Fibroblast of gingiva (primary cell): ENCODE measurements around the gene NT5C3A.
"Not testable (repeated sequence)": the region's sequence is repeated elsewhere in the genome, so short reads cannot be mapped to it uniquely, and the experiment has no call there.

Experiments
- DNase-seq: peaks from one replicate; pipeline ENCODE4 v3.0.0-alpha.2; 2011; ENCODE audit warnings: low read depth

The NT5C3A gene

DNA sequence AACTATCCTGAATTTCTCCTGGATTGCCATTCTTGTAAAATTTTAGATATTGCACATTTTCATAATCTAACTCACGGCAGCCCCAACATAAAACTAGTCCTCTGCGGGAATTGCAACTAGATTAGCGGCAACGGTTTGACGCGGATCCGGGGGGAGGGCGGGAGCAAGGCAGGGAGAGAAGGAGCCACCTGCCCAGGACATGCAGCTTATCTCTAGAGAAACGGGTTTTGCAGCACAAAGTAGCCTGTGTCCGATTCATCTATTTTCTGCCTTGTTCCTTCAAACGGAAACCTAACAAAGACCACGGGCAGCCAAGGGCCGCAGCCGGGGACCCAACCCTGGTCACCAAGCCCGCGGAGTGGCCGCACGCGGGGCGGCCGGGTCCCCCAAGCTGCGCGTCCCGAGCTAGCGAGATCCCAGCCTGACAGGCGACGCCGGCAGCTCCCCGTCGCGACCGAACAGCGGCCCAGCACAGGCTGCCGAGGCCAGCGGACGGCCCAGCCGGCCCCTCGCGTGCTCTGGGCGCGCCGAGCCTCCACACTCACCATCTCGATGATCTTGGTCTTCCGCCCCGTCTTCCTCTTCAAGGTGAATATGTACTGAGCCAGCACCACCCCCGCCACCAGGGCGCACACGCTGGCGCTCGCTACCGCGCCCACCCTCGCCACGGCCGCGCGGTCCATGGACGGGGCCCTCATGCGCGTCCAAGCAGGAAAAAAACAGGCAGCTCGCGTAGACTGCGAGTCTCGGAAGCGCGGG, at the start of gene NT5C3A:
Gene NT5C3A (minus strand): TSS at position 754 of the 759 bp plus-strand sequence. CDS start 71 bp downstream, at position 683.
- no peak for DNase-seq

DNA sequence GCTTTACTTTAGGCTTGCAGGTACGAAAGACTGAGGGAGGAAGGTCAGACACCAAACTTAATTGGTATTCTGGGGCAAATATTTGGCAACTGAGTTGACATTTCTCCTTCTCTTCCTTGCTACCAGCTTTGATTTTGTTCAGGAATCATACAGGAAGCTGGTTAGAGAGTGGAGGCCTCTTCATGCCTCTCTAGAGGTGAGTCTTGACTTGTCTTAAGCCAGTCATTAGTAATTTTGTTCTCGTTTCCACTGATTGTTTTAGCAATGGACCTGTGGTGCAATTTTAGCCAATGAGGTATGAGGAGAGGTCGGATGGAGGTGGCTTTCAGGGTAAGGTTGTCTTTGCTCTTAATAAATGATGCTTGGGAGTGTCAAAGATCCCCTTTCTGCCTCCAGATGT, 49.0 kb upstream of the NT5C3A start:
- DNase-seq = no peak

DNA sequence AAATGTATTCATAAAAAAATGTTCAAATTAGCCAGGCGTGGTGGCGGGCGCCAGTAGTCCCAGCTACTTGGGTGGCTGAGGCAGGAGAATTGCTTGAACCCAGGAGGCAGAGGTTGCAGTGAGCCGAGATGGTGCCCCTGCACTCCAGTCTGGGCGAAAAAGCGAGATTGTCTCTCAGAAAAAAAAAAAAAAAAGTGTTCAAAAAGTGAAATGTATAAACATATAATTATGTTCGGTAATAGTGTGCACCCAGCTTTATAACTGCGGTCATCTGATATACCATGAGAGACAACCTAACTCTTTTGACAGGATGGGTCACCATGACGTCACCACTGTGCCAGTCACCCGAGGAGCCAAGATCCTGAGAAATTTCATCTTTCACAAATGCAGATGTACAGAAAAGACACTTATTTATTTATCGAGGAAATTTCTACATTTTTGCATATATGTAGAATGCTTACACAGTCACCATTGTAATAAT, 47.2 kb upstream of the NT5C3A start:
- no peak for DNase-seq

DNA sequence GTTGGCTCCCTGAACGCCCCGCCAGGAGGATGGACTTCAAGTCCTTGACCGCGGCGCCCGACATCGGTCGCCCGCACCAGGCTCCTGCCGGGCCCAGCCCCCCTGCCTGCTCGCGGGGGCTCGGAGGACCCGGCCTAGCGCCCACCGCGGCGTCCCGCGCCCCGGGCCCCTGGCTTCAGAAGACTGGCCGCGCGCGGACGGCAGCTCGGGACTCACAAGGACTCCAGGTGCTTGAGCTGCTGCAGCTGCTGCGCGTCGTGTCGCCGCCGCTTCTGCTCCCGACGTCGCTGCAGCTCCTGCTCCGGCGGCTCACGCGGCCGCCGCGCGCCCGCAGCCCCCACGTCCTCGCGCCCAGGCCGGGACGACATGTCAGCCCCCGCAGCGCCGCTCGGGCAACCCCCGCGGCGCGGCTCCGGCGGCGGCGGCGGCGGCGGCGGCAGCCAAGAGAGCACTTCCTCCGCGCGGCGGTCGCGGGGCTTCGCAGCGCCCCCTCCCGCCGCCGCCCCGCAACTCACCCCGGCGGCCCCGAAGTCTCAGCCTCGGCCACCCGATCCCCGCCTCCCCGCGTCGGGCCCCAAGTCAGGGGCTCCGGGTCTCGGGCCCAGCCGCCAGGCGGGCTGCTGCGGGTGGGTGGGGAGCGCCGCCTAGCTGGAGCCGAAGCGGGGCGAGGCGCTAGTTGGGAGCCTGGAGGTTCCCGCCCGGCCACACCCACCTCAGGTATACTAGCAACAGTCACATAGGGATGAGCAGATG, 46.6 kb upstream of the NT5C3A start, which contains the start of gene RP9:
Gene RP9 (minus strand): TSS at position 400 of the 753 bp plus-strand sequence. CDS start 32 bp downstream, at position 368.
- DNase-seq = peak; percentile 52

DNA sequence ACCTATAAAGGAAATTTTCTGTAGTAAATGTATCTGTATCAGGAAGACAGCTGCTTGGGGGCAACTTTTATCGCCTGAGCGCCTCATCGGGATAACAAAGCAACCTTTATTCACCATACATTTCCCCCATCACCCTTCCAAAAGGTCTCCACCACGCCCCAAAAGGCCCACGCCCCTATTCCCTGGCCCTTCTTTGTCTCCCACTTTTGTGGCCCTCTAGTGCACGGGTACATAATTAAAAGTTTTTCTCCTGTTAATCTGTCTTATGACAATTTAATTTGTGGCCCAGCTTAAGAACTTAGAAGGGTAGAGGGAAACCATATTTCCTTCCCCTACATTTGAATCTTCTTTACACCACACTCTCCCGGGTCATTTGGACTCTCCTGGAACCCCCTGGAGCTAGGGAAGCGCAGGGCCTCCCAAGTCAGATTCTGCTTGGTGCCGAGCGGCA, 46.0 kb upstream of the NT5C3A start:
- DNase-seq = no peak

DNA sequence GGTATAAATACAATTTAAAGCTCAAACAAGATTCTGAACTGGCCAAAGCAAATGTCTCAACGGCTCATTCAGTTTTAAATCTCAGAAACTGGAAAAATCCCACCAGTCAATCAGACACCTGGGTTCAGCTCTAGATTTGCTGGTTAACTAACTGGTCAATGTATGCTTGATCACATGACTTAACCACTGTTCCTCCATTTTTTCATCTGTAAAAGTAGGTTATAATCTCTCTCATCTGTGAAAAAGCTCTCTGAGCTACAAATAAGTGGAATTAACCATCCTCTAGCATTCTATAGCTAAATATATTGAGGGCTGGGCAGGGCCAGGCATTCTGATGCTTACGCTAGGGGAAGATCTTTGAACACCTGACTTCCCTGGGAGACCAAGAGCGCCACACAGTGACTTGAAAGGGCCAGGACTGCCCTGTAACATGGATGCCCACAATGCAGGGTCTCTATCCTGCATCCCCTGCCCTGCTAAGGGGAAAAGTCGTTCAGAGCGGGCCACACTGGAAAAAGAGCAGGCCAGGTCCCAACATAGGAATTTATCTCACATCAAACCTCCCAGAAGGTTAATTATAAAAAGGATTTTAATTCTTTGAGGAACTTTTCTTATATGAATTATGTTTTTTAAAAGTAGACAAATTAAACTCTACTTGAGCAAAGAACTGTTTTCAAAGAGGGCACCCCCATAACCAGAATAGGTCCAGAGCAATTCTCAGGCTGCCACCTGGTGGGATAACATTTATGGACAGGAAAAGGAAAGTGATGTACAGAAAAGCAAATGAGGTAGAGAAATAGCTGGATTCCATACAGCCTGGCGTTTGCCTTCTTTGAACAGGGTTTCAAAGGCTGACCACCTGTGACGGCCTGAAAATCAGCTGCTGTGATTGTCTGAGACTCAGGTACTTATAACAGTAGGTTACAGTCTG, 44.8 kb upstream of the NT5C3A start:
- DNase-seq = peak; percentile 22

DNA sequence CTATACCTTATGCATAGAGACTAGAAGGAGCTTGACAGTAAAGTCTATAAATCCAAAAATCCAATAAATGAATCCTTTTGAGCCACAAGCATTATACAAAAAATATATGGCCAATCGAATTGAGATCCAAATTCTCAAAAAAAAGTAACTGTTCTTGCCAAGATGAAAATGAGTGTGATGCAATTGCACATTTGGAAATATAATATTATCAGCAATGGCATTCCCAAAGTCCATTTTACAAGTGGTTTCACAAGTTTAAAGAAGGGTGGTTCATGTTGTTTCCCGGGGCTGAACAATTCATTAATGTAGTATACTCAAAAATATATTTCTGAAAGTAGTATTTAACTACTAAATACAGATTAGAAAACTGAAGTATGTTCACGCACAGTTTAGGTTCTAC, 39.3 kb upstream of the NT5C3A start:
- DNase-seq = peak; percentile 33

DNA sequence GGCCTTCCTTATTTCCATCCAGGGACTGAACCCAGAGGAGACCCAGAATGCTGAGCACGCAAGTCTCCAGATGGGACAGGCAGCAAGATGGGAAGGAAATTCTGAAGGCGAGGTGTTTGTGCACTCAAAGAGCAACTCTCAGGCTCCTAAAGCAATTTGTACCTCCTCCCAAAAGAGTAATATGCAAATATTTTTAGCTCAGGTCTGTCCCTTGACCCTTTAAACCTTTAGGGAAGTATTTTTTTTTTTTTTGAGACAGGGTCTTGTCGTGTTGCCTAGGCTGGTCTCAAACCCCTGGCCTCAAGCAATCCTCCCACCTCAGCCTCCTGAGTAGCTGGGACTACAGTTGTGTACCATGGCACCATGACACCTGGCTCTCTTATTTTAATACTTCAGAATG, 38.2 kb upstream of the NT5C3A start:
- DNase-seq = no peak

DNA sequence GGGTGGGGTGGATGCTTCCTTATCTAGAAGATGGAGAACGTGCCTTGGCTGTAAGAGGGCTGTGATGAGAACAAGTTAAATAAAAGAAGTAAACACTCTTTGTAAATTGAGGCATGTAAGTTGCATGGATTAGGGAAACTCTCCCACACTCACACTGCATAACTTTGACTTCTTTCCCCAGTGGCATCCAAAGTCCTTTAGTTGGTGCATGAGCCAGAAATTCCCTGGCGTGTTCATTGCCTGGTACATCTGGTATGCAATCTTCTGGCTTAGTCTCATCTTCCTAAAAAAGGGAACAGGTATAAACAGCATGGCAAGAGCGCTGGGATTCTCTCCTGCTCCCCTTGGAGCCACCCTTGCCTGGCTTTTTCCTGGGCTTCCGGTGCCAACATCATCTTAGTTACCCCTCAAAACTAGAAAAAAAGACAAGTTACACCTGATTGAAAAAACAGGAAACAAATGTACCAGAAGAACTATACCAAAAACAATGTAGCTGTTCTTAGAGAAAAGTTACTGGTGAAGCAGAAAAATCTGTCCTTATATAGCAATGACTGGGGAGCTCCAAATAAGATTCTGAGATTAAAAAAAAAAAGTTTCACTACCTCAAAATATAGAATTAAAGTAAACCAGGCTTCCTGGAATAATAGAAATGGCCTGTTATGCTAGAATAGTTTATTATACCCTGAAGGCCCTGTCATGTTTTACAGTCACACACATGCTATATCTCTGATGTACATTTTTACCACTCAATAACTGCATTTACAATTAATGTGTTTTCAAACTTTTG, 36.8 kb upstream of the NT5C3A start:
- DNase-seq = no peak

DNA sequence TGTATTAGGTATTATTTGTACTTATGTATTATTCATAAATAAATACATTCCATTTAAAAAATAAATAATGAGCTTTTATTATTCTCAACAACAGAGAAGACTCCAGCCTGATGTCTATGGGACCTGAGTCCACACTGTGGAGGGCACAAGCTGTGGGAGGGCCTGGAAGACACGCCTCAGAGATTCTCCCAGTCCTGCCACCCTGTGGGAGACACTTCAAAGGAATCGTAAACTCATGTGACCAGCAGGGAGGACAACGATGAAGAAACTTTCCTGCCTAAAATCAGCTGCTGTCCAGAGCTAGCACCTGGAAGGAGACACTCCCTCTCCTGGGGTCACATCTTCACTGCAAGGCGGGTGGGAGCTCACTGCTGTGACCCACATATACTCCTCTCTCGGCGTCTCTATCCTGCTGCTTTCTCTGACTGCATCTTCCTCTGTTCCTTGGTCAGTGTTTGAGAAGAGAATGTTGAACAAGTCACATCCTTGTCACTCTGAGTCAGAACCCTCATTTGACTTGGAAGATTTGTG, 32.2 kb upstream of the NT5C3A start:
- not testable (repeated sequence) for DNase-seq

DNA sequence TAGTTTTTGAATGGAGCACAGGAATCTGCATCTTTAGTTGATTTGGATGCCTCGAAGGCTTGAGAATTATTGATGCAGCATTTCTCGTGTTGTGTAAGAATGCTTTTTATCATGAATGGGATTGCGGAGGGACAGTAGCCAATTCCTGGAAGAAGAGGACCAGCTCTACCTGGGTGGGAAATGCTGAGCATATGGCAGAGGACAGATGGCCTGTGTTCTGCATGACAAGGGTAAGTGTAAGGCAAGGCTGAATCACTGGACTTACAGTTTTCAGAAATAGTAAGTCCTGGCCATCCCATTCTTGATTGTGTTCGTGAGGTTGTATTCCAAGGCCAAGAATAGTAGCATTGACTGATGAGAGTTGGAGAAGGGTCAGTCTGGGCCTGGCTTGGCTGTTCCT, 30.7 kb upstream of the NT5C3A start:
- no peak for DNase-seq

DNA sequence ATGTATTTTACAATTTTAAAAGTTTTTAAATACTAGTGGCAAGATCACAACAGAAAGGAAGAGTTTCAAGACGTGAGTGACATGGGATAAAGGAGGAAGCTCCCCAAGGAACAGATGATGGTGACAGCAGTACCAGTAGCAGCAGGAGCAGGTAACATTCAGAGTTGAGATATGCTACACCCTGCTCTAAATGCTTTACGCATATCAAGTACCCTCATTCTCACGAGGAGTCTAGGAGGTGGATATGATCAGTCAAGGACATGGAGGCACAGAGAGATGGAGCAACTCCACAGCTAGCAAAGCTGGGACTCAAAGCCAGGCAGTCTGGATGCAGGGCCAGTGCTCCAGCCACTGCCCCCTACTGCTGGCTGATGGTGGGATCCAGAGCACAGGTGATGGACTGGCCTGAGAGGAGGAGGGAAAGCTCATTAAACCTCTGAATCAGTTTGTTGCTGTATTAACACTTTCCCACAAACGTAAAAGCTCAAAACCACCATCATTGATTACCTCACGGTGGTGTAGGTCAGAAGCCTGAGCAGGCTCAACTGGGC, 29.1 kb upstream of the NT5C3A start:
- DNase-seq = no peak

DNA sequence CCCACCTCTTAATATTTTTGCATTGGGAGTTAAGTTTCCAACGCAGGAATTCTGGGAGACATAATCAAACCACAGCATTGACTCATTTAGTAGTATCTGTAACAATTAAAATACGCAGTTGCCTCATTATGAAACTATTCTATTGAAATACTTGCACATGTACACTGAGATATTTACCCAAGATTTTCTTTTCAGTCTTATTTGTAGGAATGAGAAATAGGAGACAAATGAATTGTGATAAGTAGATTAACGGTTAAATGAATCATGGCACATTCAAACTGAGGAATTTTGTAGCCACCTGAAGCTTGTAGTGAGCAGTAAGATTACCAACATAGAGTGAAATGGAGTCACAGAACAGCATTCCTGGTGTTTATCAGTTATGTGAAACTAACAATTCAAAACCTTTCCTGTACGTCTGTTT, 28.5 kb upstream of the NT5C3A start:
- DNase-seq = peak; percentile 12

DNA sequence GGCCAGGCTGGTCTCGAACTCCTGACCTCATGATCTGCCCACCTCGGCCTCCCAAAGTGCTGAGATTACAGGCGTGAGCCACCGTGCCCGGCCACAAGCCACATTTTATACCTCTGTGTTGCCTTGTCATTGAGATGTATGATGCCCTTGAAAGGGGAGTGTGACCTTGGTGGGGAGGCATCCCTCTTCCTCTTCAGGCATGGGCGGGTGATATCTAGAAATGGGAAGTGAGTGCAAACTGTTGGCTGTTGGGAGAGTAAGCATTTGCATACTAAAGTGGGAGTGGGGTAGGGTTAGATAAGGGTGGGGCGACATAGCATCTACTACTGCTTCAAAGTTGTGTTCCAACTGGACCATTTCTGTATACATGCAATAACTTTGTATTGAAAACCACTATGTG, 26.6 kb upstream of the NT5C3A start:
- DNase-seq = no peak

DNA sequence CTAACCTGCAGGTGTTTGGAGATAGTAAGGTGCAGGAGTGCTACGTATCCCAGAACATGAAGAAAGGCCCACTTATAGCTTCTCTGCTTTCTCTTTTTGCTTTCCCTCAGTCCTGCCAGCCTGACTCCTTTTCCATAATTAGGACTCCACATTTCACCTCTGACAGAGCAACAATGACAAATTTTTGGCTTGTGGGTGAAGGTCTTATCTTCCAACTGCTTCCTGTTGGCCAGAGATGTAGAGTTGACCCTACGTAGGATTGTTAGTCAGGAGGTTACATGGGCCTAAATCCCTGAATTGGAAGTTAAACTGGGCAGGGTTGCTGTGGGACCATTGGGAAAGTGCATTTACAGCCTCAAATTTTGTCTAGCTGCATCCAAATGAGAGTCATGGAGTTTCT, 25.3 kb upstream of the NT5C3A start:
- DNase-seq = no peak

DNA sequence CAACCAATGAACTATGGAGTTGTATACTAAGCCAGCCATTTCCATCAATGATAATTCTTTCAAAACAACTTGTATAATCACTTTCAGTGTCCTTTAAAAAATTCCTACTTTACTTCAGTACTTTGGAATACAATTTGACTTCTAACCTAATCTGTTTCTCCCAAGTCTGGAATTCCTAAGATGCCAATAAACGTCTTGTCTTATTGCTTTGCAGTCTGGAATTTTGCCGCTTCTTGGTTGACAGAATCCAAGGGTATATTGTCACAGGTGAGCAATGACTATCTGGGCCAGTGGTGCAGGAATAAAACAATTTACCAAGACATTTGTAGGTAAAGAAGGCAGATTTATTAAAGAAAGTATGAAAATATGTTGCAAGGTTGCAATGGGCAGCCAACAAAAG, 24.8 kb upstream of the NT5C3A start:
- DNase-seq = no peak

DNA sequence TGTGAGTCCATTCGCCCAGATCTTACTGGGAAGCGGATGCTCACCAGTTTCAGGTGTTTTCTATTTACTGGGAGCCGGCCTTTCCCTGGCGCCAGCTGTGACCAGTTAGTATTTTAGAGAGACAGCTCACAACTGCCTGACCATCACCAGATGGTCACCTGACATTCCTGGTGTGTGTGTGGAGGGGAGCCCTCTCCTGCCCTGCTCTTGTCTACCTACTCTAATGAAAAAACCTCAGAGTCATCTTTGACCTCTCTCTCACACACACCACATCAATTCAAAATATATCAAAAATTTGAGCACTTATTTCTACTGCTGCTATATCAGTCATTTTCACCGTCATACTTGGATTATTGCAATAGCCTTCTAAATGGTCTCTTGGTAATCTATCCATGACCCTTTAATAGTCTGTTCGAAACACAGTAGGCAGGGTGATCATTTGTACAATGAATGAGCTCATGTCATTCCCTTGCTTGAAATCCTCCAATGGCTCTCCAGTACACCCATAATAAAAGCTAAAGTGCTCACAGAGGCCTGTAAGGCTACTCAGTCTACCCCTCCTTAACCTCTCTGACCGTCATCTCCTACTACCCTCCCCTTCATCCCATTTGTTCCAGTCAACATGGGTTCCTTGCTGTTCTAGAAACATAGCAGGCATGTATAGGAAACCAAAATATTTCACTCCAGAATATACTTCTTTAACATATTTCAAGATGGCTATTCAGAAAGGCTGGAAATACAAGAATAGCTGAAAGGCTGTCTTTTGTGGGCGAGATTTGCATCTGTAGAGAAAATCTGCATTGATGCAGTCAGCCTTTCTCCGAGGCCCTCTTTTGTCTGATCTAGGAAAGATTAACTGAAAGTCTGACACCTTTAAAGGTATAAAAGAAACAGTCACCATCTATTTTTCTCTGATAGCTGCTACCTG, 17.5 kb upstream of the NT5C3A start:
- DNase-seq = no peak

DNA sequence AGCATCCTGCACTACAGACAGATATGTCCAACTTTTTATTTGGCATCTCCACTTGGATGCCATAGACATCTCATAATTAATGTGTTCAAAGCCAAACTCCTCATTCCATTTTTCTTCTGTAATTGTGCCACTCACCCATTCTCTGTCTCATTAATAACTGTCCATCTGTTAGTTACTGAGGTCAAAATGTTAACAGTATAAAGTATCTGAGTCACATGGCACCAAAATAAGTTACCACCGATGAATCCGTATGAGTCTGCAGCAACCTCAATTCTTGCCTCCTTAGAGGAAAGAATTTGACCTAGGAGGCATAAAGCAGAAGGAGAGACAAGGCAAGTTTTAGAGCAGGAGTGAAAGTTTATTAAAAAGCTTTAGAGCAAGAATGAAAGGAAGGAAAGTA, 16.5 kb upstream of the NT5C3A start:
- DNase-seq = no peak

DNA sequence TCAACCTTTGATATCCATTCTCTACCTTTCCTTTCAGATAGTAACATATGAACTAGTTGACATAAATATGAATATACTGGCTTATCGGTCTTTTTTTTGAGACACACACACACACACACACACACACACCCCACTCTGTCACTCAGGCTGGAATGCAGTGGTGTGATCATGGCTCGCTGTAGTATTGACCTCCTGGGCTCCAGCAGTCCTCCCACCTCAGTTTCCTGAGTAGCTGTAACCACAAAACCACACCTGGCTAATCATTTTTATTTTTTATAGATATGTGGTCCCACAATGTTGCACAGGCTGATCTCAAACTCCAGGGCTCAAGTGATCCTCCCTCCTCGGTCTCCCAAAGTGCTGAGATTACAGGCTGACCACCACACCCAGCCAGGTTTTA, 14.2 kb upstream of the NT5C3A start:
- no peak for DNase-seq
